ENCODE results near the gene DLEC1.

DNA sequence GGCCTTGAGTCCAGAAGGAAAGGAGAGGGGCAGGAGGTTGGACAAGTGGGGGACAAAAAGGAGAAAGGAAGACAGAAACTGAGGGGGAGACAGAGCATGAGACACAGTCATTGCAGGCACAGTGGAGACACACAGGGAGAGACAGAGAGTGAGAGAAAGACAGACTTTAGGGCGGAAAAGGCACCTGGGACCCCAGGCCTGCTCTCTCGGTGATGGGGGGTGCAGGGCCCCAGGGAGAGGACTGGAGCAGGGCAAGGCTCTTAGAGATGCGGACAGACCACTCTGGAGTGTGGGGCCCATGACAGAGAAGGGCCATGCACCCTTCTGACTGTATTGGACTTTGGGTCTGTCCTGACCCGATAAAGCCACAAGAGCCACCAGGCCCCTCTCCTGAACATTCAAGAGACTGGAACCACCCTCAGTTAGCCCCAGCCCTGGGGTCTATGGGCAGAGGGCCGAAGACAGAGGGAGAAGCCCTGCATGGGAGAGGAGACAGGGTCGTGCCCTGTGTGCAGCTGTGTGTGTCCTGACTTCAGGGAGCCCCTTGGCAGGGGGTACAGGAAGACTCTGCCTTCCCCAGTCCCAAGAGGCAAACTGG, 22.1 kb upstream of the DLEC1 start:
- no peak for TF ChIP-seq EZH2 (IDR thresholded peaks at IDR 0.05; ENCODE audit: borderline replicate concordance, low read length)
- TF ChIP-seq, protein P1, sequence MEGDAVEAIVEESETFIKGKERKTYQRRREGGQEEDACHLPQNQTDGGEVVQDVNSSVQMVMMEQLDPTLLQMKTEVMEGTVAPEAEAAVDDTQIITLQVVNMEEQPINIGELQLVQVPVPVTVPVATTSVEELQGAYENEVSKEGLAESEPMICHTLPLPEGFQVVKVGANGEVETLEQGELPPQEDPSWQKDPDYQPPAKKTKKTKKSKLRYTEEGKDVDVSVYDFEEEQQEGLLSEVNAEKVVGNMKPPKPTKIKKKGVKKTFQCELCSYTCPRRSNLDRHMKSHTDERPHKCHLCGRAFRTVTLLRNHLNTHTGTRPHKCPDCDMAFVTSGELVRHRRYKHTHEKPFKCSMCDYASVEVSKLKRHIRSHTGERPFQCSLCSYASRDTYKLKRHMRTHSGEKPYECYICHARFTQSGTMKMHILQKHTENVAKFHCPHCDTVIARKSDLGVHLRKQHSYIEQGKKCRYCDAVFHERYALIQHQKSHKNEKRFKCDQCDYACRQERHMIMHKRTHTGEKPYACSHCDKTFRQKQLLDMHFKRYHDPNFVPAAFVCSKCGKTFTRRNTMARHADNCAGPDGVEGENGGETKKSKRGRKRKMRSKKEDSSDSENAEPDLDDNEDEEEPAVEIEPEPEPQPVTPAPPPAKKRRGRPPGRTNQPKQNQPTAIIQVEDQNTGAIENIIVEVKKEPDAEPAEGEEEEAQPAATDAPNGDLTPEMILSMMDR (conservative IDR thresholded peaks at IDR 0.05 in 1 of 2, IDR thresholded peaks at IDR 0.05 in 1 of 2; ENCODE audit: extremely low read depth in 1 of 2, insufficient read depth in 1 of 2, low read depth in 1 of 2, low read length in 2 of 2): no peak

All from mammary epithelial cell (primary cell).